HG02938 (cell line): ENCODE data around the gene CACFD1.

Experiments
- ATAC-seq: cut with Tn5 transposase; IDR thresholded peaks from one replicate; pipeline ENCODE4 v1.9.1; 2021; ENCODE audit warnings: mild to moderate bottlenecking, moderate library complexity; ENCODE audit not compliant: unreplicated experiment

CACFD1 gene

DNA sequence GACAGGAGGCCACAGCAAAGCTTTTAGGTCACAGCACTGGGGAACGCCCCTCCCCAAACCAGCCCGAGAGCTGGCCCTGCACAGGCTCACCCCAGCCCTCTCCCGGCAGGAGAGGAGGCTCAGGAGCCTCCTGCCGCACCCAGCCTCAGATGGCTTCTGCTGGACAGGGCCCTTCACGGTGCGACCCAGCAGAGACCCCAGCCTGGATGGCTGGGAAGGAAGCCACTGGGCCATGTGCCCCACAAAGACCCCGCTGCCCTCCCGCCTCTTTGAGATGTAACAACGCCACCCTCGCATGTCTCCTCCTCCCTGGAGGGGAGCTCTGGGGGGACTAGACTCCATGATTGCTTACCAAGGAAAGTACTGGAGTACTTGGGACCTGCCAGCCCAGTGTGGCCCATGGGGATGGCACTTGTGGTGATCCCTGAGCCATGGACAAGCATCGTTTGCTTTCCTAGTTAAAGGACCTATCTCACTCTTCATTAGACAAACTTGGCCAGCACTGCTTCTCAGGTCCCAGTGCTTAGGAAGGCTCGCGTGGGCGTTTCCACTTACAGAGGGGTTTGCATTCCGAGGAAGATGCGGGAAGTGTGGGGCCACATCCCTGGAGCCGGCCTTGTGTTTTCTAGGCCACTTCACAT lies 56.0 kb downstream of the CACFD1 start:
- no peak for ATAC-seq

DNA sequence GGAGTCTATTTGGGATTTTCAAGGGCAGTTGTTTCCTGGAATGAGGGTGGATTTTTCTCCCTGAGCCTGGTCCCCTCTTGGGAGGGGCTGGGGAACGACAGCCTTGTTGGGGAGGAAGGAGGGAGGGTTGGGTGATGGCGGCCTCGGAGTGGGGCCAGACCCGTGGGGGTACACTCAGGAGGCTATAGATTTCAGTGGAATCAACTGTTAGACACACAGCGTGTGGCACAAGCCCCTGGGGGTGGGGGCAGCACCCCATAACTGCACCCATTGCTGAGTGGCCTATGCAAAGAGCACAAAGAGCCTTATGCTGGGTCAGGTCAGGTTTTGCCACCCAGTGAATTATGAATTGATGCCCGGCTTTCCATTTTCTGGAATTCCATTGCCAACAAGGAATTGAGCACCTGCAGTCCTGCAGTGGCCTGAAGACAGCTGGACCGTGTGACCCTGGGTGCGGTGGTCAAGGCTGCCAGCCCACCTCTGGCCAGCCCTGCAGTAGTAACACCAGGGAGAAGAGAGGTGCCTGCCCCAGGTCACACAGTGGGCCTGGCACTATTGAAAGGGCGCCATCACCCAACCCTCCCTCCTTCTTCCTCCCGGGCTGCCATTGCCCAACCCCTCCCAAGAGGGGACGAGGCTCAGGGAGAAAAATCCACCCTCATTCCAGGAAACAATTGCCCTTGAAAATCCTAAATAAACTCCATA lies 56.6 kb downstream of the CACFD1 start:
- ATAC-seq, result no peak

DNA sequence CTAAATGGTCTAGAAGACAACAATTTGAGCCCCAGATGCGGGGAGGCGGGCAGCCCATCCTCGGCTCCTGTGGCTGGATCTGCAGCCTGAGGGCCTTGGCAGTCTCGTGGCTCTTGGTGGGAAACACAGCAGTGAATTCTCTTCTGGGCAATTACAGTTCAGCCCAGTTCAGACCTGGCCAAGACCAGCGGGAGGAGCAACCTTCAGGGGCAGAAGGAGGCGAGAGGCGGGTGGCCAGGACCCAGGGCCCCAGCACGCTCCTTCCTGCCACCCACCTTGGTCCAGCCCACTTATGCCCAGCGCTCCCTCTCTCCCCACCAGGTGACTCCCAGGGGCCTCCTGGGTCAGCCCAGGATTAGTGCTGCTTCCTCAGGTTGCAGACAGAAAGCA lies 57.2 kb downstream of the CACFD1 start:
- no peak for ATAC-seq

DNA sequence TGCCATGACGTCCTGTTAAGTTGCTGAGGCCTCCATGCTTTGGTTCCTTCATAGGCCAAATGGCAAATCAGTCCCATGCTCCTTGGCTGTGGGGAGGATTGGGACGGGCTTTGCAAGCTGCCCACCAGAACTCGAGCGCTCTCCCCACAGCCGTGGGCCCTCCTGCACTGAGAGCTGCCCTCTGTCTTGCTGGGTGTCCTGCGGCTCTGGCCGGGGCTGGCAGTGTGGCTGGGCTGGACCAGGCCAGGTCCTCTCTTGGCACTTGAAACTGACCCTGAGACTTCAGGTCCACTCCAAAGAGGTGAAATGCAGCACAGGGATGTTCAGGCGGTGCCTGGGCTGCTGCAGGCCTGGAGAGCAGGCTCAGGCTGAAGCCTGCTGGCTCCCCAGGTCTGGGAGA lies 57.9 kb downstream of the CACFD1 start:
- no peak for ATAC-seq

DNA sequence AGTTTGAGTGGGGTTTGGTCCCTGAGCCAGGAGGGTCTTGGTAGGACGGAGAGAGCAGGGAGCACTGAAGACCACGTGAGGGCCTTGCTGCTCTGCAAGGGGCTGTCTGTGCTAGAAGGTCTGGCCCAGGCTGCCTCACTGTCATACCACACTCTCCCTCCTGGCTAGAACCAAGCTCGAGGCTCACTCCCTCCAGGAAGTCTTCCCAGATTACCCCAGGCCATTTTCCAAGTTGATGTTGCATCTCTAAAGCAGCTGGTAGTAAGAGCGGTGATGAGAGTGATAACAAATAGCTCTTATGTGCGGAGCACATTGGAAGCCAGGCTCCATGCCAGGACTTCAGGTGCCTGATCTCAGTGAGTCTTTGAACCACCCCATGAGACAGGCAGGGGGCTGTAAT lies 58.4 kb downstream of the CACFD1 start:
- no peak for ATAC-seq

DNA sequence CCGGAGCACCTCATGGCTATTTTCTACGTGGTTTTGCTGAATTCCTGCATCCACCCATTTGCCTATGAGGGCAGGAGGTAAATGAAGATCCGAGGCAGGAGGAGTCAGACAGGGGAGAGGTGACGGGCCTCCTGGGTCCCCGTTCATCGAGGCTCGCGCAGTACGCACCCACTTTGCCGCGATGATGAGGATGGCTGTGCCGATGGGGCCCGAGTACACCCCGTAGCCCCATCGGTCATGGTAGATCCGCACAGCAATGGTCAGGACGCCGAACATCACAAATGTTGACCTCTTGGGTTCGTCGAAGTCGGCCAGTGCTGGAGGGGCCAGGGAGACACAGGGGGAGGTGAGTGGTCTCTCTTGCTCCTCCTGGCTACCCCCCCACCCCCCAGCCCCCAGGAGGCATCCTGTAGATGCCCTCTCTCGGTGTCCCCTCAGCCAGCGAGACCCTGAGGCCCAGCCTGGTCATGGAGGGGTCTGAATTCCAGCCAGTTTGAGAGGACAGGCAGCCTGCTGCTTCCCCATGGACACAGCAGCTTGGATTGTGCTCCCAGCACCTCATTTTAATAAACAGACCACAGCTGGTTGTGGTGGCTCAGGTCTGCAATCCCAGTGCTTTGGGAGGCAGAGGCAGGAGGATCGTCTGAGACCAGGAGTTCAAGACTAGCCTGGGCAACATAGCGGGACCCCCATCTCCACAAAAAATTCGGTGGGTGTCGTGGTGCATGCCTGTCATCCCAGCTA lies 59.1 kb downstream of the CACFD1 start:
- ATAC-seq, result no peak

DNA sequence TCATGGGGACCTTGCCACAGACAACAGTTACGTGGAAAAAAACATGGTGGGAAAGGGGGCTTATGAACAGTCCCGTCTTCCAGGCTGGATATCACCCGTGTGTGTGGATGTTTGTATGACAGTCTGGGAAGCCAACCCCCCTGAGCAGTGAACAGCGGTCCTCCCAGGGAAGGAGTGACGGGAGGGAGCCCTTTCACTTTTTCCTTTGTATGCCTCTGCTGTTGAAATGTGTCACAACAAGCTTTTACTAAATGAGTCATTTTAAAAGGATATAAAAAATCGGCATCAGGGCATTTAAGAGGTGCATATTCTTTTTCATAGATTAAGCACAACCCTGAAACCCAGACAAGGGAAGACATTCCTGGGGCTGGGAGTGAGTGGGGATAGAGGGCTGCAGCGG lies 59.9 kb downstream of the CACFD1 start:
- no peak for ATAC-seq

DNA sequence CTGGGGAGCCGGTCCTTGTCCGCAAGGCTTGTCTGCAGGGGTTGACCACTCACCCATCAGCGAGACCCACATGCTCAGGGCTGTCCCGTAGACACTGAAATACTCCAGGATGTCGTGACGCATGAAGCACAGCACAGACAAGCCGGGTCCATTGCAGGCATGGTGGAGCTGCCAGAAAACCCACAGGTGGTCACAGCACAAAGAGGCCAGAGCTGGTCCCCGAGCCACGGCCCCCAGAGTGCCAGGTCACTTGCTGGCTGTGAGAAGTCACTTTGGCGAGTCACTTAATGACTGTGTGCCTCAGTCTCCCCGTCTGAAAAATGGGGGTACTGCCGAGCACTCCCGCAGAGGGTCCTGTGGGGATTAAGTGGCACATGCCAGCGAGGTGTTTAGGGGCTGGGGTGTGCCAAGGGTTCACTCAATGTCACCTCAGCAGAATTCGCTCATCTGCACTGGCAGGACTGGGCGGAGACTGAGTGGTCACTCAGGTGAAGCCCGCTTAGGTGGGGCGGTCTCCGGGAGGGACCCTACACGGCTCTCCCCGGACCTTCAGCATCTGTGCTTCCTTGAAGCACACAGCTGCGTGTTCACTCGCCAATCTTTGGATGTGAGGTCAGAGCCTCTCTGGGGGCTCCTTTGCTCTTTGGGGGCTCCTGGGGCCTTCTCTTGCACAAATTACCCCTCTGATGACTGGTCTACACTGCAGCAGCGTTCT lies 60.5 kb downstream of the CACFD1 start:
- no peak for ATAC-seq
